ENCODE measurements around the gene CBLC. TPM values are rescaled to one million over a fixed set of nuclear protein-coding genes. Genes with fewer than 3 reads are reported as not detected.

CBLC gene
- total and polyA plus RNA-seq, 2 donors (not counting 1 experiment from before 2014, with no cell fraction given): not detected

DNA sequence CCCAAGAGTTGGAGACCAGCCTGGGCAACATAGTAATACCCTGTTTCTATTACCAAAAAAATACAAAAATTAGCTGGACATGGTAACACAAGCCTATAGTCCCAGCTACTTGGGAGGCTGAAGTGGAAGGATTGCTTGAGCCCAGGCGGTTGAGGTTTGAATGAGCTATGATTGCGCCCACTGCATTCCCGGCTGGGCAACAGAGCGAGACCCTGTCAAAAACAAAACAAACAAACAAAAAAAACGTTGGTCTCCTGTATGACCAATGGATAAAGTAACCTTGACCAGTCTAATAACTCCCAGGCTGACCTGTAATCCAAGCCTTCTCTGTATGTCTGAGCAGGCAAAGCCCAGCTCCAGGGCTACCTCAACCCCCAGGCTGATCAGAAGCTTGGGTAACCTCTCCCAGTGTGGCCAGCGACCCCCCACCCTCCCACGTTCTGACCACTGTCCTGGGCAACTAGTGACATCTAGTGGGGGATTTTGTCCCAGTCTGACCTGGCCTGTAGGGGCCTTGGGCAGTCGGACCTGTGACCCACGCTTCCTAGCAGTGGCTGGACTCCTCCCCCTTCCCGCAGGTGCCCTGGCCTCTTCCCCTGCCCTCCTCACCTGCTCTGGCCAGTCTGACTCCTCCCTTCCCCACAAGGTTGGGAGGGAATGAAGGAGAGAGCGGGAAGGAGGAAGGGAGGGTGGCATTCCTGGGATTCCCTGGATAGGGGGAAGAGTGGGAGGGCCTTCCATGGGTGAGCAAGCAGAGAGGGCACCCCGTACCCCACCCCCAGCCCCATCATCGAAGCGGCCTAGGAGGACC lies 30.2 kb downstream of the CBLC start:
- ChIA-PET POLR2A (interaction anchor here (0.6 kb wide), 1 partner anchor 121 kb away, joined by 3 read pairs; no protein-coding TSS in a partner anchor), CTCF (interaction anchor here (0.9 to 2.4 kb wide), 4 partner anchors 13 to 83 kb away, joined by 3 to 11 read pairs (median 6); no protein-coding TSS in a partner anchor)
- peaks cover 30% of the 10 kb centered on the region for H3K27me3 Mint-ChIP-seq

More for the DNA sequence above, 30.2 kb downstream of the CBLC start:
- ATAC-seq (ENCODE audit: low read depth) (no peak), DNase-seq (no peak)
- Histone ChIP-seq H3K27me3 (replicated peaks in 1 of 4; ENCODE audit: control extremely low read depth in 1 of 4, control insufficient read depth in 3 of 4, insufficient read depth in 4 of 4, low read length in 3 of 4) (peaks cover 0 to 31% (median 7%) of the 10 kb centered on the region in 4 experiments), H2AFZ (ENCODE audit: insufficient read depth, low read depth, low read length, poor library complexity, severe bottlenecking) (no peak overlapping the region), H3K27ac (ENCODE audit: low read length in 2 of 2) (no peak overlapping the region), H3K36me3 (replicated peaks in 1 of 2; ENCODE audit: control extremely low read depth in 1 of 2, control insufficient read depth in 1 of 2, extremely low read depth in 1 of 2, insufficient read depth in 2 of 2, low read length in 1 of 2) (no peaks in the 10 kb centered on the region), H3K4me3 (ENCODE audit: control extremely low read depth in 1 of 5, extremely low read depth in 1 of 5, insufficient read depth in 1 of 5, low read depth in 2 of 5, low read length in 4 of 5) (no peak overlapping the region), H4K20me1 (ENCODE audit: control insufficient read depth, insufficient read depth, low read length, poor library complexity, severe bottlenecking) (no peaks in the 10 kb centered on the region), H3K4me2 (replicated peaks; ENCODE audit: low read depth, low read length, poor library complexity, severe bottlenecking) (no peak overlapping the region), H3K9ac (ENCODE audit: low read length) (no peak overlapping the region), H3K79me2 (ENCODE audit: control insufficient read depth, insufficient read depth, low read length) (no peaks in the 10 kb centered on the region), H3K4me1 (ENCODE audit: control insufficient read depth in 2 of 2, insufficient read depth in 2 of 2, low read length in 2 of 2) (peaks cover 10% of the 10 kb centered on the region in 2 donors), H3K9me3 (ENCODE audit: control extremely low read depth in 1 of 3, control insufficient read depth in 2 of 3, insufficient read depth in 1 of 3, low read length in 2 of 3) (peaks cover 0 to 7% (median 0%) of the 10 kb centered on the region in 3 donors)
- no peaks in the 10 kb centered on the region for H3K9me3 Mint-ChIP-seq (ENCODE audit: insufficient read depth)
- H3K4me3 Mint-ChIP-seq: peak overlapping the region; percentile 23
- TF ChIP-seq EZH2 (IDR thresholded peaks at IDR 0.05; ENCODE audit: borderline replicate concordance, insufficient read depth, low read depth, low read length, poor library complexity, severe bottlenecking): no peak
- TF ChIP-seq, protein P1, sequence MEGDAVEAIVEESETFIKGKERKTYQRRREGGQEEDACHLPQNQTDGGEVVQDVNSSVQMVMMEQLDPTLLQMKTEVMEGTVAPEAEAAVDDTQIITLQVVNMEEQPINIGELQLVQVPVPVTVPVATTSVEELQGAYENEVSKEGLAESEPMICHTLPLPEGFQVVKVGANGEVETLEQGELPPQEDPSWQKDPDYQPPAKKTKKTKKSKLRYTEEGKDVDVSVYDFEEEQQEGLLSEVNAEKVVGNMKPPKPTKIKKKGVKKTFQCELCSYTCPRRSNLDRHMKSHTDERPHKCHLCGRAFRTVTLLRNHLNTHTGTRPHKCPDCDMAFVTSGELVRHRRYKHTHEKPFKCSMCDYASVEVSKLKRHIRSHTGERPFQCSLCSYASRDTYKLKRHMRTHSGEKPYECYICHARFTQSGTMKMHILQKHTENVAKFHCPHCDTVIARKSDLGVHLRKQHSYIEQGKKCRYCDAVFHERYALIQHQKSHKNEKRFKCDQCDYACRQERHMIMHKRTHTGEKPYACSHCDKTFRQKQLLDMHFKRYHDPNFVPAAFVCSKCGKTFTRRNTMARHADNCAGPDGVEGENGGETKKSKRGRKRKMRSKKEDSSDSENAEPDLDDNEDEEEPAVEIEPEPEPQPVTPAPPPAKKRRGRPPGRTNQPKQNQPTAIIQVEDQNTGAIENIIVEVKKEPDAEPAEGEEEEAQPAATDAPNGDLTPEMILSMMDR (IDR thresholded peaks at IDR 0.05): no peak
- no peak overlapping the region for H3K27ac Mint-ChIP-seq
- H3K4me1 Mint-ChIP-seq: peaks cover 9% of the 10 kb centered on the region
- WGBS (ENCODE audit: insufficient coverage): 12% methylated on average over 5 of the region's 14 CpGs
- intact Hi-C loops (cut with micrococcal nuclease): loop anchor here (10.0 kb wide), 1 partner anchor 437 kb away; the partner anchor contains the start of gene EXOC3L2

Data from B cell (primary cell).